WERI-Rb-1 (cell line): ENCODE measurements around the gene NINJ2.

Source experiments
- DNase-seq: peaks from one replicate; pipeline ENCODE4 v3.0.0-alpha.2; 2020
- H3K27ac ChIP-seq: fragments of 250-450 bp; sonication (Bioruptor Pico); 2 replicates; pipeline ENCODE4 v1.5.1; 2020; ENCODE audit warnings: mild to moderate bottlenecking, moderate library complexity
- H3K27me3 ChIP-seq: fragments of 250-450 bp; sonication (Bioruptor Pico); 2 replicates; pipeline ENCODE4 v1.5.1; 2021; ENCODE audit warnings: mild to moderate bottlenecking, low read depth, moderate library complexity; ENCODE audit not compliant: insufficient read depth, severe bottlenecking
- H3K36me3 ChIP-seq: fragments of 250-450 bp; sonication (Bioruptor Pico); 2 replicates; pipeline ENCODE4 v1.5.1; 2020; ENCODE audit warnings: mild to moderate bottlenecking, moderate library complexity
- H3K4me3 ChIP-seq: 2 replicates; pipeline ENCODE4 v1.5.1; 2011; ENCODE audit warnings: low read depth, mild to moderate bottlenecking, control low read depth, low read length
- H3K9me3 ChIP-seq: fragments of 250-450 bp; sonication (Bioruptor Pico); 2 replicates; pipeline ENCODE4 v1.5.1; 2021; ENCODE audit warnings: mild to moderate bottlenecking, moderate library complexity; ENCODE audit not compliant: severe bottlenecking
- CTCF ChIP-seq: IDR thresholded peaks from 2 replicates; pipeline ENCODE4 v1.5.1; 2011; ENCODE audit warnings: low read depth, mild to moderate bottlenecking, control low read depth, inconsistent platforms, low read length

NINJ2 gene

GRCh38 chr12:587132-588023 is 75.9 kb downstream of the NINJ2 start:
- no peak for DNase-seq
- Histone ChIP-seq H3K36me3 (no peaks in the 10 kb centered on the region), H3K4me3 (no peak overlapping the region), H3K9me3 (peaks cover 2% of the 10 kb centered on the region), H3K27ac (no peak overlapping the region), H3K27me3 (no peaks in the 10 kb centered on the region)
- no peak for TF ChIP-seq CTCF

GRCh38 chr12:586318-587071 is 76.8 kb downstream of the NINJ2 start:
- Histone ChIP-seq H3K36me3 (no peaks in the 10 kb centered on the region), H3K27ac (no peak overlapping the region), H3K4me3 (no peak overlapping the region), H3K27me3 (no peaks in the 10 kb centered on the region), H3K9me3 (peaks cover 2% of the 10 kb centered on the region)
- no peak for TF ChIP-seq CTCF
- DNase-seq, result no peak

GRCh38 chr12:585062-586061 is 77.9 kb downstream of the NINJ2 start:
- H3K27ac ChIP-seq, result no peak overlapping the region
- H3K4me3 ChIP-seq, result no peak overlapping the region
- no peaks in the 10 kb centered on the region for H3K27me3 ChIP-seq
- TF ChIP-seq CTCF, result no peak
- DNase-seq, result no peak
- peaks cover 2% of the 10 kb centered on the region for H3K9me3 ChIP-seq
- H3K36me3 ChIP-seq, result no peaks in the 10 kb centered on the region

GRCh38 chr12:583251-583869 is 79.9 kb downstream of the NINJ2 start:
- H3K27ac ChIP-seq, result no peak overlapping the region

More at GRCh38 chr12:583251-583869, 79.9 kb downstream of the NINJ2 start:
- DNase-seq, result no peak
- H3K9me3 ChIP-seq, result peaks cover under 1% of the 10 kb centered on the region
- no peak overlapping the region for H3K4me3 ChIP-seq
- no peaks in the 10 kb centered on the region for H3K27me3 ChIP-seq
- no peaks in the 10 kb centered on the region for H3K36me3 ChIP-seq
- TF ChIP-seq CTCF, result no peak
